Measurements from ENCODE around the gene CLEC2L. TPM values are rescaled to one million over a fixed set of nuclear protein-coding genes. Genes with fewer than 3 reads are reported as not detected.

Gene CLEC2L
- total and polyA plus RNA-seq, 2 of the 4 experiments (the other 2 are of a cell fraction) = not detected

GRCh38 chr7:139490130-139490529, 33.4 kb upstream of the CLEC2L start:
- no peak overlapping the region for H2AK5ac ChIP-seq (ENCODE audit: low read depth, low read length)
- H3K9ac ChIP-seq (ENCODE audit: low read depth, low read length) = no peak overlapping the region
- no peak overlapping the region for H3K14ac ChIP-seq (replicated peaks; ENCODE audit: low read depth, low read length)
- no peak overlapping the region for H2BK20ac ChIP-seq (ENCODE audit: low read depth, low read length)
- H3K23ac ChIP-seq (ENCODE audit: low read depth, low read length) = no peak overlapping the region
- H3K36me3 ChIP-seq (ENCODE audit: control insufficient read depth, insufficient read depth, low read length) = no peaks in the 10 kb centered on the region
- H2AK9ac ChIP-seq (replicated peaks; ENCODE audit: low read depth, low read length, poor library complexity) = no peak overlapping the region
- H3K9me1 ChIP-seq (ENCODE audit: insufficient read depth, low read length) = no peaks in the 10 kb centered on the region
- no peaks in the 10 kb centered on the region for H3K79me1 ChIP-seq (ENCODE audit: low read depth in 1 of 2, low read length in 2 of 2)
- H4K5ac ChIP-seq (ENCODE audit: low read depth, low read length) = no peak overlapping the region
- WGBS, 2 experiments (ENCODE audit: extremely low coverage in 2 of 2, insufficient read length in 1 of 2) = no CpG with 5 or more reads among the region's 5 CpGs
- in situ Hi-C loops (cut with MboI; ENCODE audit: low sequenced_read_pairs) (no loop called here), intact Hi-C loops (cut with micrococcal nuclease) (no loop called here), dilution Hi-C loops (cut with HindIII; ENCODE audit: low sequenced_read_pairs, unreplicated experiment) (no loop called here)
- H3K9me3 ChIP-seq (ENCODE audit: control insufficient read depth, insufficient read depth, low read length) = peaks cover 13% of the 10 kb centered on the region
- H3K18ac ChIP-seq (ENCODE audit: low read depth, low read length) = no peak overlapping the region
- no peak for DNase-seq
- no peak overlapping the region for H2AFZ ChIP-seq (replicated peaks; ENCODE audit: low read length, poor library complexity)
- no peak for ATAC-seq (ENCODE audit: low read depth)
- CTCF ChIA-PET = interaction anchor here (2.5 kb wide), 1 partner anchor 9 kb away, joined by 8 read pairs; no protein-coding TSS in a partner anchor
- POLR2A ChIA-PET (ENCODE audit: unreplicated experiment) = no interaction called here
- no peak overlapping the region for H3K4me2 ChIP-seq (ENCODE audit: low read depth, low read length)
- BruUV-seq (replicated peaks) = no TSS peak
- H4K91ac ChIP-seq (ENCODE audit: insufficient read depth, low read depth, low read length) = no peak overlapping the region
- H3K4ac ChIP-seq (ENCODE audit: low read depth, low read length) = no peak overlapping the region
- H4K20me1 ChIP-seq (ENCODE audit: insufficient read depth, low read length) = no peaks in the 10 kb centered on the region
- no peak overlapping the region for H3K4me3 ChIP-seq (ENCODE audit: insufficient read depth, low read depth, low read length)
- H4K8ac ChIP-seq (ENCODE audit: low read depth in 2 of 2, low read length in 2 of 2) = no peak overlapping the region
- H2BK5ac ChIP-seq (ENCODE audit: low read depth, low read length, poor library complexity, severe bottlenecking) = no peak overlapping the region
- H3K56ac ChIP-seq (ENCODE audit: extremely low read depth, insufficient read depth, low read length) = no peak overlapping the region
- TF ChIP-seq MXI1 (IDR thresholded peaks at IDR 0.05; ENCODE audit: borderline replicate concordance, low read depth, low read length) (no peak), MAFK (IDR thresholded peaks at IDR 0.05; ENCODE audit: low read depth, low read length) (no peak), RFX5 (IDR thresholded peaks at IDR 0.05; ENCODE audit: low read depth, low read length) (no peak), SMC3 (IDR thresholded peaks at IDR 0.05; ENCODE audit: low read depth, low read length) (no peak), BHLHE40 (IDR thresholded peaks at IDR 0.05; ENCODE audit: low read depth, low read length) (no peak), CTCF (conservative IDR thresholded peaks at IDR 0.05; ENCODE audit: low read depth, low read length) (no peak), NFE2L2 (IDR thresholded peaks at IDR 0.05; ENCODE audit: low read depth, low read length) (no peak), RCOR1 (IDR thresholded peaks at IDR 0.05; ENCODE audit: insufficient replicate concordance, low read length) (no peak)
- TF ChIP-seq, protein P1, sequence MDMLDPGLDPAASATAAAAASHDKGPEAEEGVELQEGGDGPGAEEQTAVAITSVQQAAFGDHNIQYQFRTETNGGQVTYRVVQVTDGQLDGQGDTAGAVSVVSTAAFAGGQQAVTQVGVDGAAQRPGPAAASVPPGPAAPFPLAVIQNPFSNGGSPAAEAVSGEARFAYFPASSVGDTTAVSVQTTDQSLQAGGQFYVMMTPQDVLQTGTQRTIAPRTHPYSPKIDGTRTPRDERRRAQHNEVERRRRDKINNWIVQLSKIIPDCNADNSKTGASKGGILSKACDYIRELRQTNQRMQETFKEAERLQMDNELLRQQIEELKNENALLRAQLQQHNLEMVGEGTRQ (IDR thresholded peaks at IDR 0.05; ENCODE audit: low read depth, low read length) = no peak
- no peak overlapping the region for H3K27ac ChIP-seq (ENCODE audit: insufficient read depth, low read length)
- H3K4me1 ChIP-seq (ENCODE audit: control insufficient read depth, insufficient read depth, low read length) = no peaks in the 10 kb centered on the region
- H2BK120ac ChIP-seq (ENCODE audit: low read depth, low read length) = no peak overlapping the region
- no peak overlapping the region for H2BK15ac ChIP-seq (ENCODE audit: low read depth, low read length)
- peaks cover 57% of the 10 kb centered on the region for H3K27me3 ChIP-seq (ENCODE audit: control insufficient read depth, insufficient read depth, low read length)

Measured in IMR-90 (cell line).